Measurements from ENCODE around the gene PPP1R1A.
A peak's percentile ranks its signal among the peaks of the same experiment; 100 is the strongest.

Gene PPP1R1A

GRCh38 chr12:54555670-54556257, 32.7 kb downstream of the PPP1R1A start:
- no peak for DNase-seq (ENCODE audit: insufficient read length, low spot score)
- TF ChIP-seq SPI1 (IDR thresholded peaks at IDR 0.05; ENCODE audit: low read depth, low read length) (0 out of 2 replicates have a peak, but pooled peaks have one; percentile 5), POU2F2 (IDR thresholded peaks at IDR 0.05; ENCODE audit: low read depth, low read length) (no peak)
- no peak for FAIRE-seq

GRCh38 chr12:54549774-54550451, 38.5 kb downstream of the PPP1R1A start:
- TF ChIP-seq POLR2AphosphoS5 (IDR thresholded peaks at IDR 0.05; ENCODE audit: low read depth, low read length) (peak; percentile 29; the same call in 1 of the 2 replicates), POLR2A (IDR thresholded peaks at IDR 0.05; ENCODE audit: low read depth, low read length) (no peak)
- FAIRE-seq (peak; percentile 95), DNase-seq (ENCODE audit: insufficient read length, low spot score) (no peak)

GRCh38 chr12:54546511-54546910, 41.9 kb downstream of the PPP1R1A start:
- FAIRE-seq = no peak
- TF ChIP-seq TAF1 (IDR thresholded peaks at IDR 0.05; ENCODE audit: low read depth, low read length) = no peak
- TF ChIP-seq POLR2A (IDR thresholded peaks at IDR 0.05; ENCODE audit: low read depth, low read length) = no peak
- no peak for TF ChIP-seq POLR2AphosphoS5 (IDR thresholded peaks at IDR 0.05; ENCODE audit: low read depth, low read length)
- no peak for TF ChIP-seq SPI1 (IDR thresholded peaks at IDR 0.05; ENCODE audit: low read depth, low read length)
- no peak for TF ChIP-seq POU2F2 (IDR thresholded peaks at IDR 0.05; ENCODE audit: low read depth, low read length)
- TF ChIP-seq PAX5 (IDR thresholded peaks at IDR 0.05; ENCODE audit: insufficient read depth, low read length, severe bottlenecking) = no peak
- no peak for DNase-seq (ENCODE audit: insufficient read length, low spot score)

- TF ChIP-seq POU2F2 (IDR thresholded peaks at IDR 0.05; ENCODE audit: low read depth, low read length) = no peak
- no peak for TF ChIP-seq TAF1 (IDR thresholded peaks at IDR 0.05; ENCODE audit: low read depth, low read length)
- no peak for TF ChIP-seq POLR2AphosphoS5 (IDR thresholded peaks at IDR 0.05; ENCODE audit: low read depth, low read length)
- no peak for TF ChIP-seq PAX5 (IDR thresholded peaks at IDR 0.05; ENCODE audit: insufficient read depth, low read length, severe bottlenecking)
- no peak for TF ChIP-seq SPI1 (IDR thresholded peaks at IDR 0.05; ENCODE audit: low read depth, low read length)
- no peak for TF ChIP-seq POLR2A (IDR thresholded peaks at IDR 0.05; ENCODE audit: low read depth, low read length)
- no peak for DNase-seq (ENCODE audit: insufficient read length, low spot score)
- no peak for FAIRE-seq
These were observed 43.7 kb downstream of the PPP1R1A start for GRCh38 chr12:54544743-54545142.

- no peak for FAIRE-seq
- DNase-seq (ENCODE audit: insufficient read length, low spot score) = no peak
- TF ChIP-seq POLR2AphosphoS5 (IDR thresholded peaks at IDR 0.05; ENCODE audit: low read depth, low read length) (no peak), PAX5 (IDR thresholded peaks at IDR 0.05; ENCODE audit: insufficient read depth, low read length, severe bottlenecking) (no peak), POU2F2 (IDR thresholded peaks at IDR 0.05; ENCODE audit: low read depth, low read length) (no peak), SPI1 (IDR thresholded peaks at IDR 0.05; ENCODE audit: low read depth, low read length) (no peak)
These were observed 44.9 kb downstream of the PPP1R1A start for GRCh38 chr12:54543526-54543925.

- FAIRE-seq (no peak), DNase-seq (ENCODE audit: insufficient read length, low spot score) (no peak)
- TF ChIP-seq PAX5 (IDR thresholded peaks at IDR 0.05; ENCODE audit: insufficient read depth, low read length, severe bottlenecking) = no peak
- TF ChIP-seq POLR2AphosphoS5 (IDR thresholded peaks at IDR 0.05; ENCODE audit: low read depth, low read length) = no peak
- no peak for TF ChIP-seq POLR2A (IDR thresholded peaks at IDR 0.05; ENCODE audit: low read depth, low read length)
- no peak for TF ChIP-seq TAF1 (IDR thresholded peaks at IDR 0.05; ENCODE audit: low read depth, low read length)
- no peak for TF ChIP-seq POU2F2 (IDR thresholded peaks at IDR 0.05; ENCODE audit: low read depth, low read length)
- TF ChIP-seq SPI1 (IDR thresholded peaks at IDR 0.05; ENCODE audit: low read depth, low read length) = no peak
These were observed 46.6 kb downstream of the PPP1R1A start for GRCh38 chr12:54541751-54542290.

GRCh38 chr12:54538136-54538700, 50.2 kb downstream of the PPP1R1A start:
- TF ChIP-seq POLR2AphosphoS5 (IDR thresholded peaks at IDR 0.05; ENCODE audit: low read depth, low read length) (no peak), SPI1 (IDR thresholded peaks at IDR 0.05; ENCODE audit: low read depth, low read length) (no peak), PAX5 (IDR thresholded peaks at IDR 0.05; ENCODE audit: insufficient read depth, low read length, severe bottlenecking) (no peak), POLR2A (IDR thresholded peaks at IDR 0.05; ENCODE audit: low read depth, low read length) (no peak), POU2F2 (IDR thresholded peaks at IDR 0.05; ENCODE audit: low read depth, low read length) (no peak), TAF1 (IDR thresholded peaks at IDR 0.05; ENCODE audit: low read depth, low read length) (no peak)
- FAIRE-seq (no peak), DNase-seq (ENCODE audit: insufficient read length, low spot score) (no peak)

- FAIRE-seq (peak; percentile 35), DNase-seq (ENCODE audit: insufficient read length, low spot score) (no peak)
- TF ChIP-seq TAF1 (IDR thresholded peaks at IDR 0.05; ENCODE audit: low read depth, low read length) = no peak
These were observed 53.0 kb downstream of the PPP1R1A start for GRCh38 chr12:54535474-54535873.

- no peak for TF ChIP-seq POU2F2 (IDR thresholded peaks at IDR 0.05; ENCODE audit: low read depth, low read length)
- TF ChIP-seq TAF1 (IDR thresholded peaks at IDR 0.05; ENCODE audit: low read depth, low read length) = no peak
- no peak for TF ChIP-seq POLR2A (IDR thresholded peaks at IDR 0.05; ENCODE audit: low read depth, low read length)
- TF ChIP-seq PAX5 (IDR thresholded peaks at IDR 0.05; ENCODE audit: insufficient read depth, low read length, severe bottlenecking) = no peak
- TF ChIP-seq SPI1 (IDR thresholded peaks at IDR 0.05; ENCODE audit: low read depth, low read length) = no peak
- no peak for TF ChIP-seq POLR2AphosphoS5 (IDR thresholded peaks at IDR 0.05; ENCODE audit: low read depth, low read length)
- no peak for DNase-seq (ENCODE audit: insufficient read length, low spot score)
- FAIRE-seq = no peak
These were observed 58.9 kb downstream of the PPP1R1A start for GRCh38 chr12:54529581-54529980.
